Activated CD4-positive, alpha-beta T cell treated with anti-CD3 and anti-CD28 coated beads, Interleukin-2, amount 10 ng/mL, durations not matched to agents 7 days and 5 days (primary cell): ENCODE data around the gene TRMU. TPM values are rescaled to one million over a fixed set of nuclear protein-coding genes. Genes with fewer than 3 reads are reported as not detected.

Experiments
- CTCF ChIA-PET: fragments of 350-600 bp; sonication (Branson Sonifier 250); formaldehyde crosslinking; loops from one replicate; lab custom pipeline; 2021; ENCODE audit warnings: antibody characterized with exemption; lab: Charles Lee
- POLR2A ChIA-PET: fragments of 350-600 bp; sonication (Branson Sonifier 250); formaldehyde crosslinking; loops from one replicate; lab custom pipeline; 2021; ENCODE audit warnings: antibody characterized with exemption; lab: Charles Lee
- DNase-seq: peaks from one replicate; pipeline ENCODE4 v3.0.0-alpha.2; 2020
- H3K27ac Mint-ChIP-seq: one replicate; pipeline ENCODE4 v1.8.0; 2021; ENCODE audit warnings: mild to moderate bottlenecking, moderate library complexity, mixed read lengths
- H3K27me3 Mint-ChIP-seq: one replicate; pipeline ENCODE4 v1.8.0; 2021; ENCODE audit warnings: mixed read lengths
- H3K36me3 Mint-ChIP-seq: one replicate; pipeline ENCODE4 v1.8.0; 2021; ENCODE audit warnings: low read depth, mixed read lengths
- H3K4me1 Mint-ChIP-seq: one replicate; pipeline ENCODE4 v1.8.0; 2021; ENCODE audit warnings: mixed read lengths
- H3K4me3 Mint-ChIP-seq: one replicate; pipeline ENCODE4 v1.8.0; 2021; ENCODE audit warnings: mild to moderate bottlenecking, moderate library complexity, mixed read lengths
- H3K9me3 Mint-ChIP-seq: one replicate; pipeline ENCODE4 v1.8.0; 2021; ENCODE audit warnings: mixed read lengths
- total RNA-seq, 2 experiments: library from RNA; stranded (reverse); gene quantifications; one replicate each; pipeline ENCODE4 v1.2.3, GENCODE V29; 2021

TRMU gene
- total RNA-seq, 2 experiments from 2014 or later: 74.3 to 74.4 TPM

- Mint-ChIP-seq H3K27ac (no peak overlapping the region), H3K9me3 (no peaks in the 10 kb centered on the region), H3K4me3 (no peak overlapping the region), H3K36me3 (no peaks in the 10 kb centered on the region), H3K27me3 (no peaks in the 10 kb centered on the region), H3K4me1 (peaks cover 5% of the 10 kb centered on the region)
- DNase-seq: no peak
- CTCF ChIA-PET: no interaction called here
- POLR2A ChIA-PET: no interaction called here
These were observed 28.3 kb downstream of the TRMU start for GRCh38 chr22:46363611-46364321.

- no peak overlapping the region for H3K4me3 Mint-ChIP-seq
- H3K9me3 Mint-ChIP-seq: no peaks in the 10 kb centered on the region
- POLR2A ChIA-PET: no interaction called here
- H3K27me3 Mint-ChIP-seq: no peaks in the 10 kb centered on the region
- CTCF ChIA-PET: no interaction called here
- H3K36me3 Mint-ChIP-seq: no peaks in the 10 kb centered on the region
- peaks cover 5% of the 10 kb centered on the region for H3K4me1 Mint-ChIP-seq
- no peak overlapping the region for H3K27ac Mint-ChIP-seq
- no peak for DNase-seq
These were observed 29.0 kb downstream of the TRMU start for GRCh38 chr22:46364341-46365165.

GRCh38 chr22:46365166-46365624 lies 29.7 kb downstream of the TRMU start:
- Mint-ChIP-seq H3K4me1 (peaks cover 6% of the 10 kb centered on the region), H3K36me3 (no peaks in the 10 kb centered on the region), H3K27me3 (no peaks in the 10 kb centered on the region), H3K9me3 (no peaks in the 10 kb centered on the region), H3K4me3 (no peak overlapping the region), H3K27ac (no peak overlapping the region)
- POLR2A ChIA-PET: no interaction called here
- CTCF ChIA-PET: no interaction called here
- DNase-seq: no peak

- CTCF ChIA-PET: no interaction called here
- no peak overlapping the region for H3K4me3 Mint-ChIP-seq
These were observed 30.8 kb downstream of the TRMU start for GRCh38 chr22:46366327-46366731.

GRCh38 chr22:46366801-46367706 lies 31.5 kb downstream of the TRMU start:
- no peaks in the 10 kb centered on the region for H3K36me3 Mint-ChIP-seq
- H3K4me3 Mint-ChIP-seq: no peak overlapping the region
- H3K27me3 Mint-ChIP-seq: peaks cover 2% of the 10 kb centered on the region
- H3K27ac Mint-ChIP-seq: no peak overlapping the region
- no peaks in the 10 kb centered on the region for H3K9me3 Mint-ChIP-seq
- ChIA-PET CTCF (interaction anchor here (0.6 to 1.9 kb wide), 20 partner anchors 8 to 245 kb away, joined by 3 to 9 read pairs (median 4); no protein-coding TSS in a partner anchor), POLR2A (no interaction called here)
- peaks cover 19% of the 10 kb centered on the region for H3K4me1 Mint-ChIP-seq
- no peak for DNase-seq

More at GRCh38 chr22:46366327-46366731, 30.8 kb downstream of the TRMU start:
- H3K9me3 Mint-ChIP-seq: no peaks in the 10 kb centered on the region
- no peaks in the 10 kb centered on the region for H3K36me3 Mint-ChIP-seq
- no peak for DNase-seq
- H3K27ac Mint-ChIP-seq: no peak overlapping the region
- H3K4me1 Mint-ChIP-seq: peaks cover 16% of the 10 kb centered on the region
- H3K27me3 Mint-ChIP-seq: no peaks in the 10 kb centered on the region
- POLR2A ChIA-PET: no interaction called here

GRCh38 chr22:46367707-46368191 lies 32.2 kb downstream of the TRMU start:
- Mint-ChIP-seq H3K4me3 (no peak overlapping the region), H3K36me3 (no peaks in the 10 kb centered on the region), H3K4me1 (peaks cover 17% of the 10 kb centered on the region), H3K27me3 (peaks cover 2% of the 10 kb centered on the region), H3K27ac (no peak overlapping the region), H3K9me3 (no peaks in the 10 kb centered on the region)
- DNase-seq: peak; percentile 75
- CTCF ChIA-PET: interaction anchor here (0.6 to 1.9 kb wide), 22 partner anchors 9 to 354 kb away, joined by 3 to 9 read pairs (median 4); no protein-coding TSS in a partner anchor
- POLR2A ChIA-PET: interaction anchor here (0.6 kb wide), 1 partner anchor 34 kb away, joined by 4 read pairs; no protein-coding TSS in a partner anchor

- Mint-ChIP-seq H3K9me3 (no peaks in the 10 kb centered on the region), H3K4me3 (no peak overlapping the region)
- POLR2A ChIA-PET: interaction anchor here (0.6 kb wide), 1 partner anchor 34 kb away, joined by 4 read pairs; no protein-coding TSS in a partner anchor
These were observed 32.9 kb downstream of the TRMU start for GRCh38 chr22:46368422-46368821.

GRCh38 chr22:46368871-46369715 lies 33.6 kb downstream of the TRMU start:
- no peak for DNase-seq
- Mint-ChIP-seq H3K36me3 (no peaks in the 10 kb centered on the region), H3K9me3 (no peaks in the 10 kb centered on the region), H3K4me1 (peaks cover 25% of the 10 kb centered on the region), H3K27ac (no peak overlapping the region), H3K4me3 (no peak overlapping the region), H3K27me3 (peaks cover 2% of the 10 kb centered on the region)
- POLR2A ChIA-PET: no interaction called here
- CTCF ChIA-PET: interaction anchor here (1.0 to 1.4 kb wide), 3 partner anchors 171 to 189 kb away, joined by 3 to 4 read pairs (median 3); no protein-coding TSS in a partner anchor

More at GRCh38 chr22:46368422-46368821, 32.9 kb downstream of the TRMU start:
- no peak overlapping the region for H3K27ac Mint-ChIP-seq
- peaks cover 21% of the 10 kb centered on the region for H3K4me1 Mint-ChIP-seq
- DNase-seq: no peak
- peaks cover 2% of the 10 kb centered on the region for H3K27me3 Mint-ChIP-seq
- CTCF ChIA-PET: interaction anchor here (0.9 to 1.9 kb wide), 13 partner anchors 9 to 355 kb away, joined by 3 to 9 read pairs (median 4); no protein-coding TSS in a partner anchor
- H3K36me3 Mint-ChIP-seq: no peaks in the 10 kb centered on the region

GRCh38 chr22:46369716-46370583 lies 34.4 kb downstream of the TRMU start:
- Mint-ChIP-seq H3K9me3 (no peaks in the 10 kb centered on the region), H3K27ac (peak overlapping the region; percentile 69), H3K4me1 (peaks cover 30% of the 10 kb centered on the region), H3K27me3 (peaks cover 2% of the 10 kb centered on the region), H3K36me3 (no peaks in the 10 kb centered on the region), H3K4me3 (no peak overlapping the region)
- POLR2A ChIA-PET: no interaction called here
- DNase-seq: no peak
- CTCF ChIA-PET: interaction anchor here (1.0 kb wide), 1 partner anchor 173 kb away, joined by 4 read pairs; no protein-coding TSS in a partner anchor

- ChIA-PET CTCF (no interaction called here), POLR2A (no interaction called here)
- peaks cover 2% of the 10 kb centered on the region for H3K9me3 Mint-ChIP-seq
- no peak overlapping the region for H3K4me3 Mint-ChIP-seq
- peaks cover 2% of the 10 kb centered on the region for H3K27me3 Mint-ChIP-seq
- DNase-seq: peak; percentile 17
- no peaks in the 10 kb centered on the region for H3K36me3 Mint-ChIP-seq
- H3K4me1 Mint-ChIP-seq: peaks cover 30% of the 10 kb centered on the region
- peak overlapping the region; percentile 69 for H3K27ac Mint-ChIP-seq
These were observed 35.2 kb downstream of the TRMU start for GRCh38 chr22:46370584-46371291.
